Gastrocnemius medialis (tissue), 4 donors: ENCODE measurements around the gene CCDC171. TPM values are rescaled to one million over a fixed set of nuclear protein-coding genes. Genes with fewer than 3 reads are reported as not detected.

Source experiments
- ATAC-seq, 2 donors: fragments of 150-250 bp; one replicate each; pipeline ENCODE4 v1.9.1; 2016
- DNase-seq, 2 donors: peaks; one replicate each; pipeline ENCODE4 v3.0.0-alpha.2; 2019
- H3K27ac ChIP-seq, 4 donors: fragments of 200-600 bp; sonication (generic); 1 replicate in 1 of 4; 2 replicates in 3 of 4; pipeline ENCODE4 v1.5.1; 2016 to 2018; ENCODE audit warnings: mild to moderate bottlenecking in 2 of 4, moderate library complexity in 1 of 4
- H3K27me3 ChIP-seq, 3 donors: fragments of 200-600 bp; sonication (generic) in 2 of 3; 1 replicate in 1 of 3; 2 replicates in 2 of 3; pipeline versions ENCODE4 v1.5.1 to v1.6.0; 2016 to 2019; ENCODE audit warnings: mild to moderate bottlenecking in 1 of 3, moderate library complexity in 1 of 3
- H3K36me3 ChIP-seq, 2 donors: fragments of 200-600 bp; sonication (generic) in 1 of 2; one replicate each; pipeline ENCODE4 v1.5.1; 2017 to 2018
- H3K4me1 ChIP-seq, 2 donors: fragments of 200-600 bp; sonication (generic) in 1 of 2; one replicate each; pipeline ENCODE4 v1.5.1; 2016 to 2017; ENCODE audit warnings: mild to moderate bottlenecking in 2 of 2
- H3K4me3 ChIP-seq, 4 donors: fragments of 200-600 bp; sonication (generic) in 3 of 4; 1 replicate in 1 of 4; 2 replicates in 3 of 4; pipeline ENCODE4 v1.5.1; 2016 to 2019; ENCODE audit warnings: mild to moderate bottlenecking in 2 of 4
- H3K9me3 ChIP-seq, 3 donors: fragments of 200-600 bp; sonication (generic) in 2 of 3; 1 replicate in 1 of 3; 2 replicates in 2 of 3; pipeline ENCODE4 v1.5.1; 2016 to 2019
- CTCF ChIP-seq, 5 experiments: fragments of 450-650 bp in 3 of 5; fragments of 200-600 bp in 2 of 5; sonication (generic) in 2 of 5; IDR thresholded peaks in 4 of 5; conservative IDR thresholded peaks in 1 of 5; 1 replicate in 4 of 5; 2 replicates in 1 of 5; pipeline ENCODE4 v1.5.1; 2016 to 2019; ENCODE audit warnings: antibody characterized with exemption in 5 of 5, mild to moderate bottlenecking in 3 of 5, moderate library complexity in 3 of 5
- POLR2A ChIP-seq, 2 donors: fragments of 450-650 bp; IDR thresholded peaks; one replicate each; pipeline ENCODE4 v1.6.1; 2017; ENCODE audit warnings: antibody characterized with exemption in 2 of 2, mild to moderate bottlenecking in 2 of 2, moderate library complexity in 2 of 2
- in situ Hi-C, 4 donors: fragments of 200-750 bp; cut with MboI; loops; one replicate each; pipeline versions ENCODE4 v1.15.0 to v1.8.0; 2017; ENCODE audit warnings: low sequenced_read_pairs in 4 of 4
- intact Hi-C: fragments of 100-400 bp; cut with DNase I; formaldehyde crosslinking; loops from one replicate; pipeline ENCODE4 v1.15.1; 2023; ENCODE audit warnings: low total_unique reads
- total RNA-seq, 4 donors: library from RNA; depleted of rRNA; stranded (reverse); fragments of >200 nt; gene quantifications; one replicate each; pipeline versions ENCODE4 v1.1.0 to v1.2.3, GENCODE V29; 2016

Gene CCDC171
- total RNA-seq, 4 donors from 2014 or later = 0.61 to 1.7 (median 1.3) TPM

GRCh38 chr9:15707000-15707399 is 154.2 kb downstream of the CCDC171 start:
- Histone ChIP-seq H3K9me3 (no peaks in the 10 kb centered on the region), H3K36me3 (no peaks in the 10 kb centered on the region), H3K27me3 (no peaks in the 10 kb centered on the region), H3K27ac (no peak overlapping the region), H3K4me1 (no peaks in the 10 kb centered on the region), H3K4me3 (no peak overlapping the region)
- ATAC-seq (no peak), DNase-seq (no peak)
- in situ Hi-C loops = no loop called here
- intact Hi-C loops = no loop called here
- TF ChIP-seq POLR2A (IDR thresholded peaks at IDR 0.05) (no peak), CTCF (IDR thresholded peaks at IDR 0.05 in 4 of 5, conservative IDR thresholded peaks at IDR 0.05 in 1 of 5) (no peak)

GRCh38 chr9:15711531-15711930 is 158.7 kb downstream of the CCDC171 start:
- no peak for DNase-seq
- Histone ChIP-seq H3K4me3 (no peak overlapping the region), H3K27me3 (no peaks in the 10 kb centered on the region), H3K27ac (no peak overlapping the region), H3K9me3 (no peaks in the 10 kb centered on the region), H3K36me3 (no peaks in the 10 kb centered on the region), H3K4me1 (no peaks in the 10 kb centered on the region)
- intact Hi-C loops (no loop called here), in situ Hi-C loops (no loop called here)
- no peak for TF ChIP-seq CTCF (IDR thresholded peaks at IDR 0.05 in 4 of 5, conservative IDR thresholded peaks at IDR 0.05 in 1 of 5)
- TF ChIP-seq POLR2A (IDR thresholded peaks at IDR 0.05) = no peak
- no peak for ATAC-seq

GRCh38 chr9:15711931-15712330 is 159.1 kb downstream of the CCDC171 start:
- H3K27me3 ChIP-seq = no peaks in the 10 kb centered on the region
- H3K36me3 ChIP-seq = no peaks in the 10 kb centered on the region
- H3K9me3 ChIP-seq = no peaks in the 10 kb centered on the region
- no peak overlapping the region for H3K4me3 ChIP-seq
- H3K27ac ChIP-seq = no peak overlapping the region
- no peak for ATAC-seq
- no peak for DNase-seq
- H3K4me1 ChIP-seq = no peaks in the 10 kb centered on the region
- TF ChIP-seq CTCF (IDR thresholded peaks at IDR 0.05 in 4 of 5, conservative IDR thresholded peaks at IDR 0.05 in 1 of 5) (no peak), POLR2A (IDR thresholded peaks at IDR 0.05) (no peak)
- in situ Hi-C loops (no loop called here), intact Hi-C loops (no loop called here)

- no peak for ATAC-seq
- in situ Hi-C loops = no loop called here
- DNase-seq = no peak
- intact Hi-C loops = no loop called here
- no peak overlapping the region for H3K27ac ChIP-seq
- no peaks in the 10 kb centered on the region for H3K27me3 ChIP-seq
- no peak for TF ChIP-seq POLR2A (IDR thresholded peaks at IDR 0.05)
- no peak for TF ChIP-seq CTCF (IDR thresholded peaks at IDR 0.05 in 4 of 5, conservative IDR thresholded peaks at IDR 0.05 in 1 of 5)
- no peaks in the 10 kb centered on the region for H3K9me3 ChIP-seq
- no peaks in the 10 kb centered on the region for H3K4me1 ChIP-seq
- no peak overlapping the region for H3K4me3 ChIP-seq
- no peaks in the 10 kb centered on the region for H3K36me3 ChIP-seq
These were observed 161.9 kb downstream of the CCDC171 start for GRCh38 chr9:15714746-15715145.

GRCh38 chr9:15717290-15717967 is 164.6 kb downstream of the CCDC171 start:
- in situ Hi-C loops = no loop called here
- no peaks in the 10 kb centered on the region for H3K36me3 ChIP-seq
- no peaks in the 10 kb centered on the region for H3K27me3 ChIP-seq
- DNase-seq (no peak), ATAC-seq (no peak)
- no peak overlapping the region for H3K4me3 ChIP-seq
- no peak for TF ChIP-seq POLR2A (IDR thresholded peaks at IDR 0.05)
- TF ChIP-seq CTCF (IDR thresholded peaks at IDR 0.05 in 4 of 5, conservative IDR thresholded peaks at IDR 0.05 in 1 of 5) = no peak
- H3K27ac ChIP-seq = no peak overlapping the region
- no peaks in the 10 kb centered on the region for H3K9me3 ChIP-seq
- intact Hi-C loops = no loop called here
- no peaks in the 10 kb centered on the region for H3K4me1 ChIP-seq
